ENCODE data around the gene ZNF331.

DNA sequence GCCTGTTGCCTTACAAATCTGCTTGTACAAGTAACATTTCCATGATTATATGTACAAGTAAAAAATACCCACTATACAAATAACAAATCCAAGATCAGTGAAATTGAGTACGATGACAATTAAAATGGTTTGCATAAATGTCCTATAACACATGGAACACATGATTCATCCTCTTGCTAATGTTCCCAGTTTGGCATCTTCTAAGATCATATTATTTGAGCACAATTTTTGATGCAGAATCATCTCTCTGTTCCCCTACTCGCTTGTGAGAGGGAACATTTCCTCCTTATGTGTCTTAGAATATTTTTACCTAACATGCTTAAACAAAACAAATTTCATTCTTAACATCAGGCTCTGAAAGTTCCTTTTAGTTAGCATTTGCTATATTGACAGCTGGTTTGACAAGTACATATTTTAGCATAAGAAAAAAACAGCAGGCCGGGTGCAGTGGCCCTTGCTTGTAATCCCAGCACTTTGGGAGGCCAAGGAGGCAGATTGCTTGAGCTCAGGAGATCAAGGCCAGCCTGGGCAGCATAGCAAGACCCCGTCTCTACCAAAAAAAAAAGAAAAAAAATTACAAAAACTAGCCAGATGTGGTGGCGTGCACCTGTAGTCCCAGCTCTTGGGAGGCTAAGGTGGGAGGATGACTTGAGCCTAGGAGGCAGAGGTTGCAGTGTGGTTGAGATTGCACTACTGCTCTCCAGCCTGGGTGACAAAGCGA, 14.2 kb downstream of the ZNF331 start:
- no peak for TF ChIP-seq POLR2A (IDR thresholded peaks at IDR 0.05)
- TF ChIP-seq, protein P1, sequence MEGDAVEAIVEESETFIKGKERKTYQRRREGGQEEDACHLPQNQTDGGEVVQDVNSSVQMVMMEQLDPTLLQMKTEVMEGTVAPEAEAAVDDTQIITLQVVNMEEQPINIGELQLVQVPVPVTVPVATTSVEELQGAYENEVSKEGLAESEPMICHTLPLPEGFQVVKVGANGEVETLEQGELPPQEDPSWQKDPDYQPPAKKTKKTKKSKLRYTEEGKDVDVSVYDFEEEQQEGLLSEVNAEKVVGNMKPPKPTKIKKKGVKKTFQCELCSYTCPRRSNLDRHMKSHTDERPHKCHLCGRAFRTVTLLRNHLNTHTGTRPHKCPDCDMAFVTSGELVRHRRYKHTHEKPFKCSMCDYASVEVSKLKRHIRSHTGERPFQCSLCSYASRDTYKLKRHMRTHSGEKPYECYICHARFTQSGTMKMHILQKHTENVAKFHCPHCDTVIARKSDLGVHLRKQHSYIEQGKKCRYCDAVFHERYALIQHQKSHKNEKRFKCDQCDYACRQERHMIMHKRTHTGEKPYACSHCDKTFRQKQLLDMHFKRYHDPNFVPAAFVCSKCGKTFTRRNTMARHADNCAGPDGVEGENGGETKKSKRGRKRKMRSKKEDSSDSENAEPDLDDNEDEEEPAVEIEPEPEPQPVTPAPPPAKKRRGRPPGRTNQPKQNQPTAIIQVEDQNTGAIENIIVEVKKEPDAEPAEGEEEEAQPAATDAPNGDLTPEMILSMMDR (IDR thresholded peaks at IDR 0.05) = no peak
- no peak for TF ChIP-seq EP300 (IDR thresholded peaks at IDR 0.05; ENCODE audit: low read depth)
- TF ChIP-seq POLR2AphosphoS5 (IDR thresholded peaks at IDR 0.05) = no peak
